Measurements from ENCODE around the gene PDGFA. TPM values are rescaled to one million over a fixed set of nuclear protein-coding genes. Genes with fewer than 3 reads are reported as not detected.

The PDGFA gene
- total RNA-seq, 2 experiments from 2014 or later: not detected

DNA sequence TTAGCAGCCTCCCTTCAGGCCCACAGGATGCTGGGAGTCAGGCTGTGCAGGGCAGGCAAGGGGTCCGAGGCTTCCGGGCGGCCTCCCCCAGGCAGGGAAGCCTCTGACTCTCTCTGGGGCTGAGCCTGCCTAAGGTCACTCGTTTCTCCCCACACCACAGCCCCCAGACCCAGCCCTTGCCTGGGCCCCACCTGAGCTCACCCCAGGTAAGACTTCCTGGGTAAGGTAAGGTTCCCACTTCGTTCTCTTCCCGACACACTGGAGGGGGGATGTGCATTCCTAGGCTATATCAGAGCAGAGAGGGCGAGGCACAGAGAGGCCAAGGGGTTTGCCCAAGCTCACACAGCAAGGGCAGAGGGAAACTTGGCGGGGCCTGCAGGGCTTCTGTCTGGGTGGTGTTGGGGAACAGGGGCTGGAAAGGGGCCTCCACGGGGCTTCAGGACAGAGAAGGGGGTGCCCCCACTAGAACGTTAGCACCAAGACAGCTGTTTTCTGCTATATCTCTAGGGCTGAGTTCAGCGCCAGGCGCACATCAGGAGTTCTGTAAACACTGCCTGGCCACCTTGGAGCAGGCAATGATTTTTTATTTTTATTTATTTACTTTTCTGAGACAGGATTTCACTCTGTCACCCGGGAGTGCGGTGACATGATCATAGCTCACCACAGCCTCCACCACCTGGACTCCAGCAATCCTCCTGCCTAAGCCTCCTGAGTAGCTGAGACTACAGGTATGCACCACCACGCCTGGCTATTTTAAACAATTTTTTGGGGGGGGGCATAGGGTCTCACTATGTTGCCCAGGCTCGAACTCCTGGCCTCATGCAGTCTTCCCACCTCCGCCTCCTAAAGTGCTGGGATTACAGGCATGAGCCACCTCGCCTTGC lies 24.9 kb upstream of the PDGFA start:
- intact Hi-C loops (cut with micrococcal nuclease; ENCODE audit: unreplicated experiment): no loop called here
- DNase-seq (ENCODE audit: low spot score): no peak
- CTCF ChIA-PET (ENCODE audit: unreplicated experiment): no interaction called here
- Histone ChIP-seq H3K36me3 (ENCODE audit: insufficient read depth, low read length) (no peaks in the 10 kb centered on the region), H3K4me1 (ENCODE audit: insufficient read depth, low read length, poor library complexity, severe bottlenecking) (no peaks in the 10 kb centered on the region), H3K79me2 (ENCODE audit: insufficient read depth, low read depth, low read length) (no peaks in the 10 kb centered on the region), H3K9me2 (ENCODE audit: insufficient read depth, low read length) (no peaks in the 10 kb centered on the region), H3K4me3 (ENCODE audit: low read depth, low read length, poor library complexity, severe bottlenecking) (no peak overlapping the region), H3K27ac (ENCODE audit: low read depth, low read length, poor library complexity, severe bottlenecking) (no peak overlapping the region), H3K4me2 (ENCODE audit: low read length) (no peak overlapping the region), H2AFZ (ENCODE audit: low read length) (no peak overlapping the region), H3K9me3 (ENCODE audit: low read length) (no peaks in the 10 kb centered on the region), H4K20me1 (ENCODE audit: insufficient read depth, low read length) (no peaks in the 10 kb centered on the region)
- POLR2A ChIA-PET: no interaction called here
- no TSS peak for BruUV-seq (replicated peaks)
- TF ChIP-seq, protein P1, sequence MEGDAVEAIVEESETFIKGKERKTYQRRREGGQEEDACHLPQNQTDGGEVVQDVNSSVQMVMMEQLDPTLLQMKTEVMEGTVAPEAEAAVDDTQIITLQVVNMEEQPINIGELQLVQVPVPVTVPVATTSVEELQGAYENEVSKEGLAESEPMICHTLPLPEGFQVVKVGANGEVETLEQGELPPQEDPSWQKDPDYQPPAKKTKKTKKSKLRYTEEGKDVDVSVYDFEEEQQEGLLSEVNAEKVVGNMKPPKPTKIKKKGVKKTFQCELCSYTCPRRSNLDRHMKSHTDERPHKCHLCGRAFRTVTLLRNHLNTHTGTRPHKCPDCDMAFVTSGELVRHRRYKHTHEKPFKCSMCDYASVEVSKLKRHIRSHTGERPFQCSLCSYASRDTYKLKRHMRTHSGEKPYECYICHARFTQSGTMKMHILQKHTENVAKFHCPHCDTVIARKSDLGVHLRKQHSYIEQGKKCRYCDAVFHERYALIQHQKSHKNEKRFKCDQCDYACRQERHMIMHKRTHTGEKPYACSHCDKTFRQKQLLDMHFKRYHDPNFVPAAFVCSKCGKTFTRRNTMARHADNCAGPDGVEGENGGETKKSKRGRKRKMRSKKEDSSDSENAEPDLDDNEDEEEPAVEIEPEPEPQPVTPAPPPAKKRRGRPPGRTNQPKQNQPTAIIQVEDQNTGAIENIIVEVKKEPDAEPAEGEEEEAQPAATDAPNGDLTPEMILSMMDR (conservative IDR thresholded peaks at IDR 0.05; ENCODE audit: low read length): no peak
- no peak for TF ChIP-seq EZH2phosphoT487 (IDR thresholded peaks at IDR 0.05; ENCODE audit: borderline replicate concordance, low read depth, low read length)

DNA sequence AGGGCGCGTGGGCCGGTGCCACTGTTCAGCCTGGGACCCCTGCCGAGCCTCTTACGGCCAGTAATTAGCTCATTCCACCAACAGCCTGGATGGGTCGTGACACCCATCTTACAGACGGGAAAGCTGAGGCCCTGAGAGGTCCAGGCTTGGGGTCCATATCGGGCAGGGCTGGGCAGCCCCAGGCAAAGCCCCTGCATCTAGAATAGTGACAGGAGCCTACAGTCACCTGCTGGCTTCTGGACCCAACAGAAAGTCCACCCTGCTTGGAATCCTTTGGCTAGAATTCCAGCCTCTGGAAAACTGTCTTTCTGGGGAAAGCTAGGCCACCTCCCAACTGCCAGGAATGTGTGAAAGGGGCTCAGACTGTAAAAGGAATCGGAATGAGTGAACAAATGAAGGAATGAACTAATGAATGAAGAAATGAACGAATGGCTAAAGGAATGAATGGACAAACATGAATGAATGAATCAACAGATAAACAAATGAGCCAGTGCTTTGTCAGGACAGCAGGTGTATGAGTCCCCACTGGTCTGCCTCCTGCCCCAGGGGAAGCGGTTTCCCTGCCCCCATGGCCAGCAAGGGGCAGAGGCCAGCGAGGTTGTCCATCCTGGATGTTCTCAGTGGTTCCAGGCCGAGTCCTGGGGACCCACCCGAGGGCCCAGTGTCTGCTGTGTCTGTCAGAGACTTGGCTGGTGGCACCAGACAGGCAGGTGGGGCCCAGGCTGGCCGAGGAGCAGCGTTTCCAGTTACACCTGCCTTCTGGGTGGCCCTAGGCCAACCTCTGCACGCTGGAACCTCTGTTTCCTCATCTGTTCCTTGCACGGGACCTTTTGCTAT lies 24.1 kb upstream of the PDGFA start:
- H3K4me3 ChIP-seq (ENCODE audit: low read depth, low read length, poor library complexity, severe bottlenecking): no peak overlapping the region
- no peak overlapping the region for H3K27ac ChIP-seq (ENCODE audit: low read depth, low read length, poor library complexity, severe bottlenecking)
- H3K79me2 ChIP-seq (ENCODE audit: insufficient read depth, low read depth, low read length): no peaks in the 10 kb centered on the region
- H3K4me2 ChIP-seq (ENCODE audit: low read length): no peak overlapping the region
- intact Hi-C loops (cut with micrococcal nuclease; ENCODE audit: unreplicated experiment): no loop called here
- ChIA-PET POLR2A (no interaction called here), CTCF (ENCODE audit: unreplicated experiment) (no interaction called here)
- no peaks in the 10 kb centered on the region for H3K4me1 ChIP-seq (ENCODE audit: insufficient read depth, low read length, poor library complexity, severe bottlenecking)
- no peak for DNase-seq (ENCODE audit: low spot score)
- no TSS peak for BruUV-seq (replicated peaks)
- H2AFZ ChIP-seq (ENCODE audit: low read length): no peak overlapping the region
- H3K9me2 ChIP-seq (ENCODE audit: insufficient read depth, low read length): no peaks in the 10 kb centered on the region
- no peaks in the 10 kb centered on the region for H4K20me1 ChIP-seq (ENCODE audit: insufficient read depth, low read length)
- H3K9me3 ChIP-seq (ENCODE audit: low read length): no peaks in the 10 kb centered on the region
- TF ChIP-seq, protein P1 (conservative IDR thresholded peaks at IDR 0.05; ENCODE audit: low read length): no peak
- no peak for TF ChIP-seq EZH2phosphoT487 (IDR thresholded peaks at IDR 0.05; ENCODE audit: borderline replicate concordance, low read depth, low read length)
- H3K36me3 ChIP-seq (ENCODE audit: insufficient read depth, low read length): no peaks in the 10 kb centered on the region
